GM12878 (cell line): Measurements from ENCODE around the gene PLBD1. TPM values are rescaled to one million over a fixed set of nuclear protein-coding genes. Genes with fewer than 3 reads are reported as not detected.

Experiments
- ATAC-seq: fragments of 200-7000 bp; cut with Tn5 transposase; 3 replicates; pipeline ENCODE4 v1.9.1; 2020; ENCODE audit warnings: mild to moderate bottlenecking, moderate library complexity
- BruUV-seq: library from RNA; stranded (reverse); fragments of 400-500 nt; replicated peaks from 2 replicates; lab custom pipeline; 2021; lab: Mats Ljungman, UMichigan
- CTCF ChIA-PET: fragments of 300-600 bp; sonication (Branson Sonifier 250); formaldehyde crosslinking; extraction: SDS; loops from one replicate; lab custom pipeline; 2021; ENCODE audit warnings: inconsistent platforms; lab: Yijun Ruan, JAX
- POLR2A ChIA-PET: fragments of 350-600 bp; formaldehyde crosslinking; extraction: SDS; loops from one replicate; lab custom pipeline; 2021; ENCODE audit warnings: inconsistent platforms; lab: Charles Lee
- RAD21 ChIA-PET: fragments of 300-600 bp; sonication (Branson Sonifier 250); formaldehyde crosslinking; loops from one replicate; lab custom pipeline; 2023; ENCODE audit warnings: antibody characterized with exemption; ENCODE audit not compliant: unreplicated experiment; lab: Charles Lee
- SMC1A ChIA-PET: fragments of 300-600 bp; sonication (Branson Sonifier 250); formaldehyde crosslinking; loops from one replicate; lab custom pipeline; 2023; ENCODE audit not compliant: unreplicated experiment, uncharacterized antibody; lab: Charles Lee
- DNase-seq: peaks from one replicate; pipeline ENCODE4 v3.0.0-alpha.2; 2011; ENCODE audit warnings: low read depth, low spot score
- FAIRE-seq: peaks from 3 replicates; lab custom pipeline; 2011; peaks lifted over from hg19 to GRCh38; lab: Jason Lieb, UNC
- H2AFZ ChIP-seq: 2 replicates; pipeline ENCODE4 v1.6.0; 2011; ENCODE audit warnings: low read depth, low read length, control low read depth; ENCODE audit not compliant: control insufficient read depth
- H3K27ac ChIP-seq: 2 replicates; pipeline ENCODE4 v1.5.1; 2011; ENCODE audit warnings: control low read depth; ENCODE audit not compliant: control insufficient read depth, insufficient read depth
- H3K27me3 ChIP-seq, 2 experiments: replicated peaks in 1 of 2; 2 replicates each; pipeline versions ENCODE4 v1.6.0 to v1.6.1; 2011; ENCODE audit warnings: low read length in 1 of 2; ENCODE audit not compliant: control insufficient read depth in 2 of 2, insufficient read depth in 2 of 2
- H3K36me3 ChIP-seq, 2 experiments: 2 replicates each; pipeline ENCODE4 v1.5.1; 2011; ENCODE audit warnings: low read length in 1 of 2; ENCODE audit not compliant: control insufficient read depth in 2 of 2, insufficient read depth in 2 of 2
- H3K4me1 ChIP-seq: 2 replicates; pipeline ENCODE4 v1.6.1; 2011; ENCODE audit warnings: mild to moderate bottlenecking, low read length, moderate library complexity, mixed read lengths; ENCODE audit not compliant: control insufficient read depth, insufficient read depth
- H3K4me2 ChIP-seq: 2 replicates; pipeline ENCODE4 v1.6.0; 2011; ENCODE audit warnings: control low read depth; ENCODE audit not compliant: control insufficient read depth, insufficient read depth
- H3K4me3 ChIP-seq: fragments of 200-600 bp; sonication (generic); 2 replicates; pipeline ENCODE4 v1.5.1; 2016
- H3K79me2 ChIP-seq: 2 replicates; pipeline ENCODE4 v1.6.0; 2011; ENCODE audit warnings: low read length; ENCODE audit not compliant: control insufficient read depth, insufficient read depth
- H3K9ac ChIP-seq: 2 replicates; pipeline ENCODE4 v1.8.0; 2011; ENCODE audit warnings: low read length, control low read depth, mixed read lengths; ENCODE audit not compliant: control insufficient read depth, insufficient read depth
- H3K9me3 ChIP-seq: replicated peaks from 3 replicates; pipeline ENCODE4 v1.5.1; 2011; ENCODE audit warnings: mild to moderate bottlenecking, low read length; ENCODE audit not compliant: control insufficient read depth, insufficient read depth
- H4K20me1 ChIP-seq: 2 replicates; pipeline ENCODE4 v1.6.0; 2011; ENCODE audit not compliant: control insufficient read depth, insufficient read depth
- BCL11A ChIP-seq: IDR thresholded peaks from 2 replicates; pipeline ENCODE4 v1.6.1; 2011; ENCODE audit warnings: low read depth, low read length
- CBX3 ChIP-seq: fragments of 200-600 bp; sonication (generic); IDR thresholded peaks from 2 replicates; pipeline ENCODE4 v1.6.1; 2016; ENCODE audit warnings: low read depth, borderline replicate concordance
- CBX5 ChIP-seq: sonication (generic); IDR thresholded peaks from 2 replicates; pipeline ENCODE4 v1.6.1; 2016; ENCODE audit warnings: low read depth, moderate library complexity, mild to moderate bottlenecking, inconsistent platforms
- SKIL ChIP-seq: fragments of 450-650 bp; IDR thresholded peaks from 2 replicates; pipeline ENCODE4 v1.6.1; 2017; ENCODE audit warnings: mild to moderate bottlenecking, low read depth, inconsistent platforms; ENCODE audit not compliant: poor library complexity, severe bottlenecking
- WGBS: methylation state at CpG from one replicate; pipeline ENCODE4 v1.1.6; 2016; ENCODE audit warnings: low lambda C conversion rate; ENCODE audit not compliant: insufficient replicate concordance, insufficient coverage; ENCODE audit errors: missing lambda C conversion rate; 5-methylcytosine and 5-hydroxymethylcytosine counted together
- in situ Hi-C: fragments of 300-500 bp; cut with MboI; formaldehyde crosslinking; loops from 9 replicates; pipeline ENCODE4 v1.14.3; 2018; ENCODE audit warnings: mixed read lengths
- intact Hi-C: fragments of 100-400 bp; cut with micrococcal nuclease; formaldehyde crosslinking; loops from one replicate; pipeline ENCODE4 v1.14.2; 2022; ENCODE audit not compliant: unreplicated experiment
- polyA plus RNA-seq, 11 experiments: library from polyadenylated mRNA; depleted of rRNA in 4 of 11; unstranded in 6 of 11; stranded (reverse) in 5 of 11; fragments of >200 nt; fragmentation: Nextera tagmentation in 4 of 11; fragmentation: Illumina TruSeq in 1 of 11; extraction: Ambion mirVana in 4 of 11; extraction: Trizol in 1 of 11; gene quantifications; 1 replicate in 1 of 11; 2 replicates in 10 of 11; pipeline versions ENCODE4 v1.2.1 to v1.2.3, GENCODE V29; 2011 to 2016; ENCODE audit warnings: inconsistent platforms in 2 of 11, missing spikeins in 2 of 11, low read depth in 1 of 11
- total RNA-seq, 4 experiments: library from RNA; depleted of rRNA in 3 of 4; stranded (reverse); fragments of >200 nt in 3 of 4; fragmentation: Illumina TruSeq in 1 of 4; extraction: Trizol in 1 of 4; gene quantifications; 2 replicates each; pipeline versions ENCODE4 v1.2.1 to v1.2.3, GENCODE V29; 2013 to 2021
- TF ChIP-seq, protein P1 (sequence below): fragments of 450-650 bp; IDR thresholded peaks from 2 replicates; pipeline ENCODE4 v1.6.1; 2017; ENCODE audit warnings: low read depth, mild to moderate bottlenecking, moderate library complexity

Gene PLBD1
- total and polyA plus RNA-seq, 10 of the 15 experiments (the other 5 are each of a cell fraction or from before 2014, with no cell fraction given), result 0.19 to 0.54 (median 0.27) TPM; not detected in 1

DNA sequence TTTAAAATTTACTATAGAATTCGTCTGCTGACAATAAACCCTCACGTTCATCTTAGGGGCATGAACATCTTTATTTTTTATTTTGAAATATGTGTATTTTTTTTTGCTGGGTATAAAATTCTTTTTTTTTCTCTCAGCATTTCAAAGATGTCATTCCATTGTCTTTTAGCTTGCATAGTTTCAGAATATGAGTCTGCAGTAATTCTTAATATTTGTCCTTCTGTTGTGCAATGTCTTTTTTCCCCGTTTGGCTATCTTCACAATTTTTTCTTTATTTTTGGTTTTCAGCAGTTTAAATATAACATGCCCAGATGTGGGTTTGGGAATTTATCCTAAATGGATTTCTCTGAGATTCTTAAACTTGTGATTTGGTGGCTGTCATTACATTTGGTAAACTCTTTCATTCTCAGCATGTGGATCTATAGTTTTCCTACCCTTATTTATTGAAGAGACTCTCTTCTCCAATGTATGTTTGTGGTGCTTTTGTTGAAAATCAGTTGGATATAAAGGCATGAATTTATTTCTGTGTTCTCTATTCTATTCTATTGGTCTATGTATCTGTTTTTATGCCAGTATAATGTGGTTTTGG is 37.8 kb upstream of the PLBD1 start:
- ATAC-seq, result no peak
- BruUV-seq, result no TSS peak
- no peak for DNase-seq
- Histone ChIP-seq H3K4me2 (no peak overlapping the region), H3K9me3 (peaks cover 4% of the 10 kb centered on the region), H3K4me1 (no peaks in the 10 kb centered on the region), H3K27me3 (no peaks in the 10 kb centered on the region), H3K9ac (no peak overlapping the region), H3K36me3 (no peaks in the 10 kb centered on the region), H3K4me3 (no peak overlapping the region), H3K27ac (no peak overlapping the region), H3K79me2 (no peaks in the 10 kb centered on the region), H4K20me1 (no peaks in the 10 kb centered on the region), H2AFZ (no peak overlapping the region)
- intact Hi-C loops (no loop called here), in situ Hi-C loops (no loop called here)
- FAIRE-seq, result no peak
- POLR2A ChIA-PET, result no interaction called here
- TF ChIP-seq, protein P1, sequence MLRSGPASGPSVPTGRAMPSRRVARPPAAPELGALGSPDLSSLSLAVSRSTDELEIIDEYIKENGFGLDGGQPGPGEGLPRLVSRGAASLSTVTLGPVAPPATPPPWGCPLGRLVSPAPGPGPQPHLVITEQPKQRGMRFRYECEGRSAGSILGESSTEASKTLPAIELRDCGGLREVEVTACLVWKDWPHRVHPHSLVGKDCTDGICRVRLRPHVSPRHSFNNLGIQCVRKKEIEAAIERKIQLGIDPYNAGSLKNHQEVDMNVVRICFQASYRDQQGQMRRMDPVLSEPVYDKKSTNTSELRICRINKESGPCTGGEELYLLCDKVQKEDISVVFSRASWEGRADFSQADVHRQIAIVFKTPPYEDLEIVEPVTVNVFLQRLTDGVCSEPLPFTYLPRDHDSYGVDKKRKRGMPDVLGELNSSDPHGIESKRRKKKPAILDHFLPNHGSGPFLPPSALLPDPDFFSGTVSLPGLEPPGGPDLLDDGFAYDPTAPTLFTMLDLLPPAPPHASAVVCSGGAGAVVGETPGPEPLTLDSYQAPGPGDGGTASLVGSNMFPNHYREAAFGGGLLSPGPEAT, result 0 out of 2 replicates have a peak, but pooled peaks have one; percentile 39
- no peak for TF ChIP-seq BCL11A
- 0 out of 2 replicates have a peak, but pooled peaks have one; percentile 73 for TF ChIP-seq CBX3
- TF ChIP-seq SKIL, result peak; percentile 73
- peak; percentile 100 for TF ChIP-seq CBX5
- RAD21 ChIA-PET, result no interaction called here
- SMC1A ChIA-PET, result no interaction called here
- 37% methylated on average over 3 of the region's 3 CpGs for WGBS
- CTCF ChIA-PET, result interaction anchor here (1.3 kb wide), 1 partner anchor 24 kb away, joined by 3 read pairs; no protein-coding TSS in a partner anchor
